Suprapubic skin (tissue), 3 donors: ENCODE measurements around the gene JUND.

Experiments
- POLR2AphosphoS5 ChIP-seq, 3 donors: sonication (generic); formaldehyde crosslinking; IDR thresholded peaks; one replicate each; pipeline ENCODE4 v1.6.1; 2017; ENCODE audit warnings: antibody characterized with exemption in 3 of 3
- TF ChIP-seq, protein P1 (sequence below), 2 donors: fragments of 200-600 bp in 1 of 2; fragments of 450-650 bp in 1 of 2; sonication (generic) in 1 of 2; IDR thresholded peaks; one replicate each; pipeline ENCODE4 v1.5.1; 2016 to 2019; ENCODE audit warnings: antibody characterized with exemption in 2 of 2, mild to moderate bottlenecking in 1 of 2, moderate library complexity in 1 of 2

DNA sequence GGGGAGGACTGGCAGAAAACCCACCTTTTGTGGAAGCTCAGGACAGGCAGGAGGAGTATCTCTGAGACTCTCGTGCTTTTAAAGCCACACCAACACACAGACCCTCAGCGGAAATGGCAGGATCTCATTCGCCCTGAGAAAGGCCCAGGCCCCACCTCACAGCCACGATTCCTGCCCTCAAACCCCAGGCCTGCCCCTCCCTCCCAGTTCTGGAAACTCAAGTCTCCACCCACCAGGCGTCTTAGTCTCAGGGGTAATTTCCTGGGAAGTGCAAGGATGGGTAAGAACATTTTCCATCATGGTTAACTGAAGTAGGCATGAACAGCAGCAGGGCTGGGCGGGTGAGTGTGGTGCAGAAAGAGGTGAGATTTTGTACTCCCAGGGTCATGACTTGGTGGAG, 47.2 kb downstream of the JUND start:
- TF ChIP-seq POLR2AphosphoS5 (IDR thresholded peaks at IDR 0.05) = no peak
- TF ChIP-seq, protein P1, sequence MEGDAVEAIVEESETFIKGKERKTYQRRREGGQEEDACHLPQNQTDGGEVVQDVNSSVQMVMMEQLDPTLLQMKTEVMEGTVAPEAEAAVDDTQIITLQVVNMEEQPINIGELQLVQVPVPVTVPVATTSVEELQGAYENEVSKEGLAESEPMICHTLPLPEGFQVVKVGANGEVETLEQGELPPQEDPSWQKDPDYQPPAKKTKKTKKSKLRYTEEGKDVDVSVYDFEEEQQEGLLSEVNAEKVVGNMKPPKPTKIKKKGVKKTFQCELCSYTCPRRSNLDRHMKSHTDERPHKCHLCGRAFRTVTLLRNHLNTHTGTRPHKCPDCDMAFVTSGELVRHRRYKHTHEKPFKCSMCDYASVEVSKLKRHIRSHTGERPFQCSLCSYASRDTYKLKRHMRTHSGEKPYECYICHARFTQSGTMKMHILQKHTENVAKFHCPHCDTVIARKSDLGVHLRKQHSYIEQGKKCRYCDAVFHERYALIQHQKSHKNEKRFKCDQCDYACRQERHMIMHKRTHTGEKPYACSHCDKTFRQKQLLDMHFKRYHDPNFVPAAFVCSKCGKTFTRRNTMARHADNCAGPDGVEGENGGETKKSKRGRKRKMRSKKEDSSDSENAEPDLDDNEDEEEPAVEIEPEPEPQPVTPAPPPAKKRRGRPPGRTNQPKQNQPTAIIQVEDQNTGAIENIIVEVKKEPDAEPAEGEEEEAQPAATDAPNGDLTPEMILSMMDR (IDR thresholded peaks at IDR 0.05) = no peak
